CD4-positive, alpha-beta T cell treated with Interleukin-15 for 1 hour (primary cell): Measurements from ENCODE around the gene EFCAB8.
"Not testable (repeated sequence)": the region's sequence is repeated elsewhere in the genome, so short reads cannot be mapped to it uniquely, and the experiment has no call there.

Experiments used
- DNase-seq: peaks from one replicate; pipeline ENCODE4 v3.0.0-alpha.2; 2020

The EFCAB8 gene

DNA sequence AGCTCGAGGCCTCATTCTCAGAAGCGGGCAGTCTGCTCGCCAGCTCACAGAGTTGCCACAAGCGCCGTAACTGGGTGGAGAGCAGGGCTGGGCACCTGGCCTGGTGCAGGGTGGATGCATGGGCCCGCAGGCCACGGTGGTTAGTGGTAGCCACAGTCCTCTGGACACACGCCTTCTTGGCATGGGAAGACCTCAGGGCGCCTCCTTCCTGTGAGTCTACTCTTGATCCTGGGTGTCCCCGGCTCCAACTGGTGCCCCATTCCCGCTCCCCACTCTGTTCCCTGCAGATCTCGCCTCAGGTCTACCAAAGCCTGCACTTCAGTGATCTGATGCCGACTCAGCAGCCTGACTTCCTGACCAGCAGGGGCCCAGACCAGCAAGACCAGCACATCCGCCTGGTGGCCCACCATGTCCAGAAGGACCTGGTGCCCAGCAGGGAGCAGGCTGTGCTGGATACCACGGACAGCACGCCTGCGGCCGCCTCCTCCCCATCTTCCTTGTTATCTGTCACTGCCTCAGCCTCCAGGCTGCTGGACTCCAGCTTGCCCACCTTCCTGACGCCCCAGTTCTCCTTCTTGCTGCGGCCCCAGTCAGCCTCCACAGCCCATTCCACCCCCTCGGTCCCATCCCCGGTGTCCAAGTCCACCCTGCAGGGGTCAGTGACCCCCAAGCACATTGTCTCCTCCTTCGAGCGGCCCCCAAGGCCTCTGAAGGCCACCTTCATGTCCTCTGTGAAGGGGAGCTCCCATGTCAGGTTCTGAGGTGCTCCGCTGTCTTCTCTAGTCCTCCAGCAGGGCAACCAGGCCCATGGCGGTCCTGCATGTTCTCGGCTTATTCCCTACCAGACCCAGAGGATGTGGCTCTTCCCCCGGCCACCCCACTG lies 102.4 kb downstream of the EFCAB8 start:
- DNase-seq: no peak

DNA sequence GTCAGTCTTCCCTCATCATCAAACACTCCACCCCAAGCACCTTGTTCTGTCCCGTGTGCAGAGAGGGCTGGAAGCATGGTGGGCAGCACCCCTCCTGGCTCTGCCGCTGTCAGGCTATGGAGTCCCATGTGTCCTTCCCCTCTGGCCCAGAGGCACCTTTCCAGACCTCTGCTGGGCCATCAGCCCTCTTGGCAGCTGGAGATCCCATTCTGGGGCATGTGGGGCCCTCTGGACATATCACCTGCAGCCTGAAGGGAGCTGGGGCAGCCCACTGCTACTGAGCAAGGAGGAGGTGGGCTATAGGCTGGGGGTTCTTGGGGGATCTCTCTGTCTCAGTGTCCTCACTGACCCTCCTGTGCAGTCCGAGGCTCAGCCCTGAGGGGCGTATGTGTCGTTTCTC lies 103.3 kb downstream of the EFCAB8 start:
- no peak for DNase-seq

- DNase-seq: not testable (repeated sequence)
Observed at GRCh38 chr20:32962646-32963045, 103.9 kb downstream of the EFCAB8 start.

GRCh38 chr20:32963176-32963575 lies 104.5 kb downstream of the EFCAB8 start:
- DNase-seq: no peak

- DNase-seq: no peak
Observed at GRCh38 chr20:32964575-32964974, 105.9 kb downstream of the EFCAB8 start.

DNA sequence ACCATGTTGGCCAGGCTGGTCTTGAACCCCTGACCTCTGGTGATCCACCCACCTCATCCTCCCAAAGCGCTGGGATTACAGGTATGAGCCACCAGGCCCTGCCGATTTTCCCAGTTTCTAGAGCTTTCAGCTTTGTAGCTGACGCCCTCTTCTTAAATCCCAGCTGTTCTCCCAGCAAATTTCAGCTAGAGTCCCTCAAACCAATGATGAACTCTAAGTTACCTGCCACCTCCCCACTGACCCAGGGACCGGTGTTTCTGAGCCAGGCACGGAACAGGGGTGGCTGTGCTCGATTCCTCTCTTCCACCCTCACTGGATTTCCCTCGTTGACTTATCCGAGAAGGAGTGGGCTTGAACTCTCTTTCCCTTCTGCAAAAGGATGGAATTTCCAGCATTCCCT lies 106.4 kb downstream of the EFCAB8 start:
- DNase-seq: no peak

DNA sequence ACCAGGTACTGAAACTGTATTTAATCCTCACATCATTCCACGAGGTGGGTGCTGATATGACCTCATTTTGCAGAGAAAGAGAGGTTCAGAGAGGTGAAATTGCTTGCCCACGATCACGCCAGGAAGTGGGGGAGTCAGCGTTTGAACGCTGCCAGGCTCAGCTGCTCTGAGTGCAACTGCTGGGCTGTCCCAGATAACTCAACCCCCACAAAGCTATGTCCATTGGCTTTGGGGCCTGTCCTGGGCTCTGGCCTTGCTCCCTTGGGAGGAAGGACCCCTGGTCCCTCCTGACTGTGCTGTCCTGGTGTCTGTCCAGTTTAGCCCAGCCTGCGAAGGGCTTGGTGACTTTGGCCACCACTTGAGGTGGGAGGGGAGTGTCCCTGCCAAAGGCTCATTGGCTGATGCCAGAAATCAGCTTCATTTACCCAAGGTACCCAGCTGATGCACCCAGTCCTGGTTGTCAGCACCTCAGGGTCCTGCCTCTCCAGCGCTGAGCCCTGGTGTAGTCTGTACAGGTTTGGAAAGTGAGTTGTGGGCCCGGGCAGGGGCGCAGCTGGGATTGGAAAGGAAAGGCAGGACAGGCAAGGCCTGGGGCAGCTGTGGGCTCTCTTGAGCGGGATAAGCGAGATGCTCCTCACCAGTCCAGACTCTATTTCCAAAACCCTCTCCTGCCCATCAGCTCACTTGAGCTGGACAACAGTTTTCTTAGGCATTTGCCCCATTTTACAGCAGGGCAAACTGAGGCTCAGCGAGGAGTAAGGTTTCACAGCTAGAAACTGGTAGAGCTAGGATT lies 107.1 kb downstream of the EFCAB8 start:
- peak; percentile 39 for DNase-seq

DNA sequence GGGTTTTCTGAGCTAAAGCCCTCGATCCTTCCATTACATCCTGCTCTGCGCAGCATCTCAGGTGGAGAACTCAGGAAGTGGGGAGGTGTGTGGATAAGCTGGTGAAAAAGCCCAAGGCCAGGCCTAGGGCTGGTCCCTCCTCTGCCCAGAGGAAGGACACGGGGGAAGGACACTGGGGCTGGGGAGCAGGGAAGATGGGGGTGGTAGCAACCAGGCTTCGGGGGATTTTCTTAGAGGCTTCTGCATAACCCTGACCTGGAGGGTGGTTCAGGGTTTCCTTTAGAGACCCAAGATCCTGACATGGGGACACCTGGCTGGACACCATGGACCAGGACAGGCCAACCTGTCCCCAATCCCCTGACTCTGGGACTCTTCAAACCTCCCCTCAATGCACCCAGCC lies 107.7 kb downstream of the EFCAB8 start:
- no peak for DNase-seq

DNA sequence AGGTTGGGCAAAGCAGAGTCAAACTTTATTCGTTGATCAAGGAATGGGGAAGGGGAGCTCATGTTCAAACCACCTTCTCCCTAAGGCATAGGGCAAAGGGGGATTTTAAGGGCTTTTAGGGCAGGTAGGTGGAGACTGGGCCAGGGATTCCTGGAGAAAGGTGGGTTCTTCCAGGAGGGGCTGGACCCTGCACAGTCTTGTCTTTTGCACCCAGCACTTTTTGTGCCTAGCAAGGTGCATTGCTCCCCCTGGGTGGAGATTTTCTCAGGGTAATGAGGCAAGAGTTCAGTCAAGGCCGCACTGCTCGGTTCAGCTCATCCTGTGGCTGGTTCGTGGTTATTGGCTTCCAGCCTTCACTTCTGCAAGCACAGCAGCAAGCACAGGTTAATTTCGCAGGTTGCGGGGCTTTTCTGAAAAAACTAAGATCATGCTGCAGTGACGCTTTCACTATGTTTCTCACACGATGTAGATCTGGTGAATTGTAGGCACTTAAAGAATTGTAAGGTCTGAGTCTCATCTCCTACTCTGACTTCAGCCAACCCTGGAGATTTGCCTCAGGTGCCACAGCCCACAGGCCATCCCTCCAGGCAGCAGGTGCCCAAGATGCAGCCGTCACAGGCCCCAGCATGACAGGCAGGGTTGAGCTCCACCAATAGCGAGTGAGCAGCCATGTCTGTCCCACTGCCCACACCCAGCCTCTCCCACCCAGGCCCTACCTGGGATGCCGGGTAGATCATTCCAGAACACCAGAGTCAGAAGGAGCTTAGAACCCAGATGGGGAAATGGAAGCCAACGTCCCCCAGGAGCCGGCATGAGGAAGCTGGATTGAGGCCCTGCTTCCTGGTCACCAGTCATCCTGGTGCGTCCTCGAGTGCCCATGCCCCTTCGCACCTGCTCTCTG lies 108.4 kb downstream of the EFCAB8 start:
- peak; percentile 67 for DNase-seq

DNA sequence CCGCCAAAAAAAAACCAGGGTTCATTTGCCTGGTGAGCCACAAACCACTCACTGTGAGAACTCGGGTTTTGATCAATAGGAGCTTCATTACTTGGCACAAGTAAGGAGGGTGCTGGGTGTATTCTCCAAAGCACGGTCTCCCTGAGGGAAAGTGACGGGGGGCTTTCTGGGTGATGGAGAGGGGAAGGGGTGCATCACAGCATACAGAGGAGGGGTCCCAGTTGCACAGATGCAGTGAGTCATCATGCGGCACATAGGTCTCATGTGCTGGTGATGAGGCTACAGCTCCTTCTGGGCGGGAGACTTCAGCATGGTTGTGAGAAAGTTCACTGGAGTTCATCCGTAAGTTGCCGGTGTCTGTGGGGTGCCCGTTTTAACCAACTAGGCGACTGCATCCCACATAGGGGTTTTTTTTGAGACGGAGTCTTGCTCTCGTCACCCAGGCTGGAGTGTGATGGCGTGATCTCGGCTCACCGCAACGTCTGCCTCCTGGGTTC lies 109.3 kb downstream of the EFCAB8 start:
- peak; percentile 73 for DNase-seq

DNA sequence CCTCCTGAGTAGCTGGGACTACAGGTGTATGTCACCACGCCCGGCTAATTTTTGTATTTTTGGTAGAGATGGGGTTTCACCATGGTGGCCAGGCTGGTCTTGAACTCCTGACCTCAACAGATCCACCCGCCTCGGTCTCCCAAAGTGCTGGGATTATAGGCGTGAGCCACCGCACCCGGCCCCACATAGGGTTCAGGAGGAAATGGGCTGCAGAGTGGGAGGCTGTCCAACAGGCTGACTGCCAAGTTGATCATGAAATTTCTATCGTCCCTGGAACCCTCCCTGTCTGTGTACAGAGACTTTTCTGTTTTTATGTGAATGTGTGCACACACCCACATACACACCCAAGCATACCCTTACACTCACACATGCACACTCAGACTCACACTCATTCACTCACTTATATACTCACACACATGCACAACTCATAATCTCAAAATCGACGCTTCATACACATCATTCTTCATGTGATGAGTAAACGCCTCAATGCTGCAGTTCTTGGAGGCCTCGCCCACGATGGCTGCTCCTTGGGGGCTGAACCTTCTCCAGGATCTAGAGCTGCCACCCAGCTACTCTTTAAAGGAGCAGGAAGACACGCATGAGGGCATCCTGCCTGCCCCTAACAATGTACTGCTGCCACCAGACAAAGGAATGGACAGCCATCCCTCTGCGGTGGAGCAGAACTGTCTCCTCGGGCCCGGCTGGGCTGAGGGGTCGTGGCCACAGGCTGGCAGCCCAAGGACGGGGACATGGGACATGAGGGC lies 109.9 kb downstream of the EFCAB8 start:
- no peak for DNase-seq

- DNase-seq: no peak
Observed at GRCh38 chr20:32969356-32970114, 110.8 kb downstream of the EFCAB8 start.

- DNase-seq: no peak
Observed at GRCh38 chr20:32970115-32970972, 111.6 kb downstream of the EFCAB8 start.

- no peak for DNase-seq
Observed at GRCh38 chr20:32970973-32971300, 112.2 kb downstream of the EFCAB8 start.

GRCh38 chr20:32971703-32972161 lies 113.0 kb downstream of the EFCAB8 start:
- DNase-seq: no peak

DNA sequence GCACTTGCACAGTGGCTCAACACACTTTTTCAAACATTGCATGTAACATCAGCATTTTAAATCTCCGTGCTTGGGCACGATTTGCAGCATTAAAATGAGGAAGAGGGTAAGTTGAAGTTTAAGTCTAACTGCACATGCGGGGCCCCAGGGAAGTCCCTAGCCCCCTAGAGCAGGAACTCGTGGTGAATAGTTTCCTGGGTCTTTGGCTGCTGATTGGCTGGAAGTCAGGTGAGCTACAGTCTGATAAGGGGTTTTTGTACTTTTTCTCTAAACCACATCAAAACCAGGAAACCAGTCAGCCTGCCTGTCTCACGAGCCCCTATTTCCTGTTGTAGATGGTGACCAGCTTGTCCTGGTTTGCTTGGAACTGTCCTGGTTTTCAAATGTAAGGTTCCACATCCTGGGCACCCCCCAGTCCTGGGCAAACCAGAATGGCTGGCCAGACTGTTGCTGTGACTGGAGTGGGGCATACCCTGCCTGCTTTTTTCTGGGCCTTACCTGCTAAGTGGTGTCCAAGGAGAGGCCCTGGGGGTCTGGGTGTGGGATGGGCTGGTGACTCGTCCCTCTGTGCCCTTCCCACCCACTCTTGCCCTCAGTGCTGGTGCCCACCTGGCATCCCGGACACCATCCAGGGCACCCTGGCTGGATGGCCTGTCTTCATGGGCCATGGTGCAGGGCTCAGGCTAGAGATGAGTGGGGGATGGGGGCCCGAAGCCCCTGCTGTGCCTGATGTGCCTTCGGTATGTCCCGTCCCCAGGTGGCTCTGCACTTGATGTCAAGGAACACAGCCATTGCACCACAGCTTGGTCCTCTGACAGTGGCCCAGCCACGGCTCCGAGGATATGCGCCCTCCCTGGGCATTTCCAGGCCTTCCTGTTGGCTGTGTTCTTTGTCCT lies 113.7 kb downstream of the EFCAB8 start:
- DNase-seq: peak; percentile 93

- no peak for DNase-seq
Observed at GRCh38 chr20:32973077-32973717, 114.5 kb downstream of the EFCAB8 start.

DNA sequence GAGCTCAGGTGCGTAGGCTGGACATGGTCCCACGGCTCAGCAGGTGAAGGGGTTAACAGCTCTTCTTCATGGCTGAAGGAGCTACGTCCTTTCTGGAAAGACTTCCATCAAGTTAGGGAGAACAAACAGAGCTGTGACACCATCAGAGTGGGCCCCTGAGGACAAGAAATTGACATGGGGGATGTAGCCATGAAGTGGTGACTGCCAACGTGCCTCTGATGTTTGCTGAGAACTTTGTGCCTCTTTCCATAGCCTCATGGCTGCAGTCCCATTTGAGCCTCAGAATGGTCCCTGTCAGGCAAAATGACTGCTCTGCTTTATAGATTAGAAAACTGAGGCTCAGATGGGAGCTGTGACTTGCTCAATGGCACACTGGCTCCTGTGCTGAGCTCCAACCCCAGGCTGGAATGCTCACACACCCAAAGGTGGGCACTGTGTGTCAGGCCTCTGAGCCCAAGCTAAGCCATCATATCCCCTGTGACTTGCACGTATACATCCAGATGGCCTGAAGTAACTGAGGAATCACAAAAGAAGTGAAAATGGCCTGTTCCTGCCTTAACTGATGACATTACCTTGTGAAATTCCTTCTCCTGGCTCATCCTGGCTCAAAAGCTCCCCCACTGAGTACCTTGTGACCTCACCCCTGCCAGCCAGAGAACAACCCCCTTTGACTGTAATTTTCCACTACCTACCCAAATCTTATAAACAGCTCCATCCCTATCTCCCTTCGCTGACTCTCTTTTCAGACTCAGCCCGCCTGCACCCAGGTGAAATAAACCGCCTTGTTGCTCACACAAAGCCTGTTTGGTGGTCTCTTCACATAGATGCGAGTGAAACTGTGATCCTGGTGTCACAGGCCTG lies 115.7 kb downstream of the EFCAB8 start:
- not testable (repeated sequence) for DNase-seq
